ENCODE results near the gene CCDC174. TPM values are rescaled to one million over a fixed set of nuclear protein-coding genes. Genes with fewer than 3 reads are reported as not detected.

The CCDC174 gene
- total RNA-seq (10 to 100 TPM; 16.8 to 18.2 TPM), polyA plus RNA-seq (34.6 TPM)

- H3K9me3 ChIP-seq (ENCODE audit: low read length), result no peaks in the 10 kb centered on the region
- ChIA-PET CTCF (interaction anchor here (0.9 to 1.9 kb wide), 7 partner anchors 8 to 755 kb away, joined by 3 to 6 read pairs (median 4); partner anchors contain the start of genes CHCHD4 and TMEM43), POLR2A (interaction anchor here (0.6 to 2.2 kb wide), 14 partner anchors 248 to 1988 kb away, joined by 3 to 30 read pairs (median 6); partner anchors contain the start of genes CHCHD4, LSM3, MRPS25 and NR2C2)
- H3K4me1 Mint-ChIP-seq, result peaks cover 39 to 64% (median 52%) of the 10 kb centered on the region in 3 donors
- H3K9me3 Mint-ChIP-seq, result peaks cover 0 to 5% (median 0%) of the 10 kb centered on the region in 5 donors
- DNase-seq, result peak; percentile 87 to 97 (median 96)
- H3K4me1 ChIP-seq (ENCODE audit: insufficient read depth, low read length), result peaks cover 33% of the 10 kb centered on the region
- H3K36me3 ChIP-seq (ENCODE audit: insufficient read depth, low read length), result peaks cover 14% of the 10 kb centered on the region
- peaks cover 5 to 36% (median 13%) of the 10 kb centered on the region in 3 donors for H3K36me3 Mint-ChIP-seq
- peak within 1 kb of the TSS; percentile 64 to 100 (median 99) for H3K27ac Mint-ChIP-seq
- H3K4me3 Mint-ChIP-seq, result peak within 1 kb of the TSS; percentile 80 to 98 (median 94)
- H3K4me3 ChIP-seq (ENCODE audit: low read length), result peak within 1 kb of the TSS; percentile 82
- H3K27me3 Mint-ChIP-seq, result no peaks in the 10 kb centered on the region
- peak within 1 kb of the TSS; percentile 97 for H3K27ac ChIP-seq (ENCODE audit: low read depth, low read length)
- H3K27me3 ChIP-seq (ENCODE audit: insufficient read depth, low read length, poor library complexity, severe bottlenecking), result no peaks in the 10 kb centered on the region
These were observed at the start of gene CCDC174 for GRCh38 chr3:14651440-14652251. Gene CCDC174, plus strand, starts transcription at chr3:14651762. Its CDS starts 75 bp downstream, at chr3:14651837.

GRCh38 chr3:14602006-14602803, 49.4 kb upstream of the CCDC174 start:
- no peaks in the 10 kb centered on the region for H3K36me3 ChIP-seq (ENCODE audit: insufficient read depth, low read length)
- H3K9me3 ChIP-seq (ENCODE audit: low read length), result no peaks in the 10 kb centered on the region
- no peaks in the 10 kb centered on the region for H3K4me1 ChIP-seq (ENCODE audit: insufficient read depth, low read length)
- ChIA-PET CTCF (no interaction called here), POLR2A (no interaction called here)
- Mint-ChIP-seq H3K27me3 (peaks cover 49 to 72% of the 10 kb centered on the region in 2 donors), H3K9me3 (peaks cover 3 to 9% (median 5%) of the 10 kb centered on the region in 5 donors), H3K4me3 (no peak overlapping the region), H3K4me1 (peaks cover 3 to 10% (median 7%) of the 10 kb centered on the region in 3 donors), H3K36me3 (peaks cover 0 to 4% (median 0%) of the 10 kb centered on the region in 3 donors), H3K27ac (no peak overlapping the region)
- no peak for DNase-seq
- H3K27ac ChIP-seq (ENCODE audit: low read depth, low read length), result no peak overlapping the region
- peaks cover 19% of the 10 kb centered on the region for H3K27me3 ChIP-seq (ENCODE audit: insufficient read depth, low read length, poor library complexity, severe bottlenecking)
- H3K4me3 ChIP-seq (ENCODE audit: low read length), result no peak overlapping the region

DNA sequence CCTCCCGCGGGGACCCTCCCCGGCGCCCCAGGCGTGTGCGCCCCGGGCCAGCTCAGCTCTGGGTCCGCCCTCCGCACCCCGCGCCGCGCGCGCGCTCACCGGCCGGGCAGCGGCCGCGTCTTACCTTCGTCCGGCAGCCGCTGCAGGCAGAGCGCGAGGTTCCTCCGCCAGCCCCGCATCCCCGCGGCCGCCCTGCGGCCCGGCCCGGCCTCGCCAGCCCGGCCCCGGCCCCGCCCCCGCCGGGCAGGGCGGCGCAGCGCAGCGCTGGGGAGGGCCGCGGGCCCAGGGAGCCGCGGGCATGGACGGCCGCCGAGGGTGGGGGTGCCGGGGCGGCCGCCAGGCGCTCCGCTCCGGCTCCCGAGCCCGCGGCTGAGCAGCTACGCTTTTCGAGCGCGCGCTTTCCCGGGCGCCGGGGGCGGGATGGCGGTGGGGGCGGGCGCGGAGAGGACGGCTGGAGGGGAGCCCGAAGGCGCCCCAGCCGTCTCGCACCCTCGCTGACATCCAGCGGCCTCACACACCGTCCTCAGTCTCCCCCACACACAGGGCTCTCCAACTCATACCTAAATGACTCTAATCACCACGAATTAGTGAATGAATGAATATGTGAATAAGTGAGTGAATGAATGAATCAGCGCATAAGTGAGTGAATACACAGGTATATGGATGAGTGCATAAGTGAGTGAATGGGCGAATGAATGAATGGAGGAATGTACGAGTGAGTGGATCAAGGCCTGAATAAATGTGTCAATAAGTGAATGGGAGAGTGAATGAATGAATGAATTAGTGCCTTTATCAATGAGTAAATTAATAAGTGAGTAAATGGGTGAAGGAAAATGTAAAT, 48.5 kb upstream of the CCDC174 start:
- Histone ChIP-seq H3K27ac (ENCODE audit: low read depth, low read length) (no peak overlapping the region), H3K9me3 (ENCODE audit: low read length) (no peaks in the 10 kb centered on the region), H3K4me3 (ENCODE audit: low read length) (no peak overlapping the region), H3K36me3 (ENCODE audit: insufficient read depth, low read length) (no peaks in the 10 kb centered on the region), H3K27me3 (ENCODE audit: insufficient read depth, low read length, poor library complexity, severe bottlenecking) (peaks cover 19% of the 10 kb centered on the region), H3K4me1 (ENCODE audit: insufficient read depth, low read length) (no peaks in the 10 kb centered on the region)
- ChIA-PET CTCF (no interaction called here), POLR2A (interaction anchor here (0.6 kb wide), 1 partner anchor 389 kb away, joined by 5 read pairs; no protein-coding TSS in a partner anchor)
- no peak for DNase-seq
- H3K27me3 Mint-ChIP-seq, result peaks cover 50 to 77% of the 10 kb centered on the region in 2 donors
- H3K9me3 Mint-ChIP-seq, result peaks cover 3 to 9% (median 5%) of the 10 kb centered on the region in 5 donors
- peaks cover 3 to 10% (median 6%) of the 10 kb centered on the region in 3 donors for H3K4me1 Mint-ChIP-seq
- H3K27ac Mint-ChIP-seq, result peak overlapping the region in 1 of 8 donors; percentile 11
- peaks cover 0 to 4% (median 0%) of the 10 kb centered on the region in 3 donors for H3K36me3 Mint-ChIP-seq
- no peak overlapping the region for H3K4me3 Mint-ChIP-seq

GRCh38 chr3:14605067-14605466, 46.5 kb upstream of the CCDC174 start:
- Mint-ChIP-seq H3K4me3 (no peak overlapping the region), H3K9me3 (peaks cover 0 to 3% (median 2%) of the 10 kb centered on the region in 5 donors), H3K4me1 (peaks cover 0 to 3% (median 0%) of the 10 kb centered on the region in 3 donors), H3K27ac (no peak overlapping the region), H3K27me3 (peaks cover 50 to 74% of the 10 kb centered on the region in 2 donors), H3K36me3 (peaks cover 0 to 4% (median 0%) of the 10 kb centered on the region in 3 donors)
- no peak for DNase-seq
- peaks cover 19% of the 10 kb centered on the region for H3K27me3 ChIP-seq (ENCODE audit: insufficient read depth, low read length, poor library complexity, severe bottlenecking)
- H3K4me1 ChIP-seq (ENCODE audit: insufficient read depth, low read length), result no peaks in the 10 kb centered on the region
- H3K27ac ChIP-seq (ENCODE audit: low read depth, low read length), result no peak overlapping the region
- no peak overlapping the region for H3K4me3 ChIP-seq (ENCODE audit: low read length)
- H3K36me3 ChIP-seq (ENCODE audit: insufficient read depth, low read length), result no peaks in the 10 kb centered on the region
- ChIA-PET POLR2A (no interaction called here), CTCF (no interaction called here)
- no peaks in the 10 kb centered on the region for H3K9me3 ChIP-seq (ENCODE audit: low read length)

- Histone ChIP-seq H3K9me3 (ENCODE audit: low read length) (no peaks in the 10 kb centered on the region), H3K36me3 (ENCODE audit: insufficient read depth, low read length) (no peaks in the 10 kb centered on the region), H3K27me3 (ENCODE audit: insufficient read depth, low read length, poor library complexity, severe bottlenecking) (peaks cover 17% of the 10 kb centered on the region), H3K4me3 (ENCODE audit: low read length) (no peak overlapping the region), H3K27ac (ENCODE audit: low read depth, low read length) (no peak overlapping the region), H3K4me1 (ENCODE audit: insufficient read depth, low read length) (no peaks in the 10 kb centered on the region)
- H3K36me3 Mint-ChIP-seq, result peaks cover 0 to 4% (median 0%) of the 10 kb centered on the region in 3 donors
- DNase-seq, result no peak
- H3K4me1 Mint-ChIP-seq, result peaks cover 0 to 3% (median 0%) of the 10 kb centered on the region in 3 donors
- H3K4me3 Mint-ChIP-seq, result no peak overlapping the region
- peaks cover 51 to 74% of the 10 kb centered on the region in 2 donors for H3K27me3 Mint-ChIP-seq
- POLR2A ChIA-PET, result no interaction called here
- H3K9me3 Mint-ChIP-seq, result peaks cover 0 to 3% (median 2%) of the 10 kb centered on the region in 5 donors
- CTCF ChIA-PET, result interaction anchor here (0.8 kb wide), 1 partner anchor 14 kb away, joined by 3 read pairs; no protein-coding TSS in a partner anchor
- H3K27ac Mint-ChIP-seq, result no peak overlapping the region
These were observed 45.8 kb upstream of the CCDC174 start for GRCh38 chr3:14605744-14606143.

DNA sequence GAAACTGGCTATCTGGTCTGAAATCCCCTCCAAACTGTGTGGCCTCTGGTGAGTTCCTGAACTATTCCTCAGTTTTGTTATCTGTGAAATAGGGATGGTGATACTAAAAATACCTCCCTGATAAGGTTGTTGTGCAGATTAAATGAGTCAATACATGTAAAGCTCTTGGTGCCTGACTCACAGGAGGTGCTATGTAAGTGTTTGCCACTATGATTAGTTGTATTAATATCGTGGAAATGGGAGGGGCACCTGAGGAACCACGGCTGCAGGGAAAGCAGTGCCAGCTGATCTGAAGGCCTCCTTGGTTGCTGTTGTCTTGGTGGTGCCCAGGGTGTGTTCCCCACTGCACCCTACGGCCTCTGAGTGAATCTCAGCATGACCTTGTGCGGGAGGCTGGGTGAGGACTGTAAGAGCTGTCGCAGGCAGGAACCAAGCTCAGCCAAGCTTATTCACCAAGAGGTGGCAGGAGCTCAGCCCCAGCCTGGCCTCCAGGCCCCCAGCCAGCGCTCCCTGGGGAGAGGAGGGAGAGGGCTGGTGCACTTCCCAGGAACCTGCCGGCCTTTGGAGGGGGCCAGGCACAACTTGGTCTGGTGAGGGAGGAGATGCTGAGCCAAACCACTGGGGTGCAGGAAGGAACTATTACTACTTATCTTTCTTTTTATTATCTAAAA, 44.8 kb upstream of the CCDC174 start:
- Histone ChIP-seq H3K36me3 (ENCODE audit: insufficient read depth, low read length) (no peaks in the 10 kb centered on the region), H3K27me3 (ENCODE audit: insufficient read depth, low read length, poor library complexity, severe bottlenecking) (peaks cover 9% of the 10 kb centered on the region), H3K9me3 (ENCODE audit: low read length) (no peaks in the 10 kb centered on the region), H3K4me3 (ENCODE audit: low read length) (no peak overlapping the region), H3K27ac (ENCODE audit: low read depth, low read length) (no peak overlapping the region), H3K4me1 (ENCODE audit: insufficient read depth, low read length) (no peaks in the 10 kb centered on the region)
- ChIA-PET CTCF (no interaction called here), POLR2A (no interaction called here)
- Mint-ChIP-seq H3K4me1 (peaks cover 0 to 3% (median 0%) of the 10 kb centered on the region in 3 donors), H3K9me3 (peaks cover 0 to 3% (median 2%) of the 10 kb centered on the region in 5 donors), H3K27me3 (peaks cover 45 to 70% of the 10 kb centered on the region in 2 donors), H3K27ac (no peak overlapping the region), H3K36me3 (peaks cover 0 to 4% (median 0%) of the 10 kb centered on the region in 3 donors), H3K4me3 (no peak overlapping the region)
- DNase-seq, result no peak

GRCh38 chr3:14608298-14608697, 43.3 kb upstream of the CCDC174 start:
- Mint-ChIP-seq H3K27ac (no peak overlapping the region), H3K4me3 (no peak overlapping the region), H3K27me3 (peaks cover 41 to 74% of the 10 kb centered on the region in 2 donors), H3K4me1 (peaks cover 0 to under 1% (median 0%) of the 10 kb centered on the region in 3 donors), H3K9me3 (peaks cover 0 to 2% (median under 1%) of the 10 kb centered on the region in 5 donors), H3K36me3 (peaks cover 0 to 2% (median 0%) of the 10 kb centered on the region in 3 donors)
- H3K27me3 ChIP-seq (ENCODE audit: insufficient read depth, low read length, poor library complexity, severe bottlenecking), result peaks cover 7% of the 10 kb centered on the region
- H3K4me3 ChIP-seq (ENCODE audit: low read length), result no peak overlapping the region
- POLR2A ChIA-PET, result no interaction called here
- no peaks in the 10 kb centered on the region for H3K4me1 ChIP-seq (ENCODE audit: insufficient read depth, low read length)
- no peak overlapping the region for H3K27ac ChIP-seq (ENCODE audit: low read depth, low read length)
- no peaks in the 10 kb centered on the region for H3K36me3 ChIP-seq (ENCODE audit: insufficient read depth, low read length)
- no peak for DNase-seq
- no peaks in the 10 kb centered on the region for H3K9me3 ChIP-seq (ENCODE audit: low read length)
- CTCF ChIA-PET, result interaction anchor here (0.7 kb wide), 1 partner anchor 18 kb away, joined by 3 read pairs; no protein-coding TSS in a partner anchor
